ENCODE results near the gene UNCX.

Gene UNCX

DNA sequence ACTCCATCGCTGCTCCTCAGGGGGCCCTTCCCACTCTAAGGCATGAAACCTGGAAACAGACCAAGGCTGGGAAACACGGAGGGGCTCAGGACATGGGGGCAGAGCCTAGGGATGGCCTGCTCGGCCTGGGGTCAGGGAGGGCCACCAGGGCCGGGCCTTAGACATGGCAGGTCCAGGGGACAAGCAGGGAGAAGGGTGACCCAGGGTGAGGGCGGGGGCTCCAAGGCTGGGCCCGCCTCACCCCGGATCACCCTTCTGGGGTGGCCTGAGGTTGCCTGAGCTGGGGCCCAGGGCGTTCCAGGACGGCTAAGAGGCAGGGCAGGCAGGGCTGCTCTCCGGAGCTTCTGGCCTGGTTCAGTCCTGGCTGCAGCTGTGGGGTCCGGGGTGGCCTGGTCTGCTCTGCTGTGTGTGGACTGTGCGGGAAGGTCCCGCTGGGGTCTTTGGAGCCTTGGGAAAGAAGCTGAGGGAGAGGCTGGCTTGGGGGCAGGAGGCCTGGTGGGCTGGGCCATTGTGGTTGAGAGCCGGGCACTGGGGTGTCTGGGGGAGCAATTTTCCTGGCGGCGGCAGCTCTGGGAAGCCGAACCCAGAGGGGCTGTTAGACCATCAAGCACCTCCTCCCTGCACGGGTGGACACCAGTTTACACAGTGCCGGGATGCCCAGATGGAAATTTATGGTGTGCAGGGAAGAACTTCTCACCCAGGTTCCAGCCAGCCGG, 52.2 kb downstream of the UNCX start:
- Histone ChIP-seq H3K27ac (no peak overlapping the region), H3K4me3 (ENCODE audit: low read depth, low read length) (no peak overlapping the region), H3K27me3 (replicated peaks) (peaks cover 12% of the 10 kb centered on the region), H3K36me3 (replicated peaks) (no peaks in the 10 kb centered on the region)
- TF ChIP-seq, protein P1, sequence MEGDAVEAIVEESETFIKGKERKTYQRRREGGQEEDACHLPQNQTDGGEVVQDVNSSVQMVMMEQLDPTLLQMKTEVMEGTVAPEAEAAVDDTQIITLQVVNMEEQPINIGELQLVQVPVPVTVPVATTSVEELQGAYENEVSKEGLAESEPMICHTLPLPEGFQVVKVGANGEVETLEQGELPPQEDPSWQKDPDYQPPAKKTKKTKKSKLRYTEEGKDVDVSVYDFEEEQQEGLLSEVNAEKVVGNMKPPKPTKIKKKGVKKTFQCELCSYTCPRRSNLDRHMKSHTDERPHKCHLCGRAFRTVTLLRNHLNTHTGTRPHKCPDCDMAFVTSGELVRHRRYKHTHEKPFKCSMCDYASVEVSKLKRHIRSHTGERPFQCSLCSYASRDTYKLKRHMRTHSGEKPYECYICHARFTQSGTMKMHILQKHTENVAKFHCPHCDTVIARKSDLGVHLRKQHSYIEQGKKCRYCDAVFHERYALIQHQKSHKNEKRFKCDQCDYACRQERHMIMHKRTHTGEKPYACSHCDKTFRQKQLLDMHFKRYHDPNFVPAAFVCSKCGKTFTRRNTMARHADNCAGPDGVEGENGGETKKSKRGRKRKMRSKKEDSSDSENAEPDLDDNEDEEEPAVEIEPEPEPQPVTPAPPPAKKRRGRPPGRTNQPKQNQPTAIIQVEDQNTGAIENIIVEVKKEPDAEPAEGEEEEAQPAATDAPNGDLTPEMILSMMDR (IDR thresholded peaks at IDR 0.05; ENCODE audit: low read depth, low read length, missing control alignments), result no peak
- DNase-seq, result no peak
- in situ Hi-C loops (cut with HindIII; ENCODE audit: low pct_ligation_motif_present, low sequenced_read_pairs), result no loop called here

DNA sequence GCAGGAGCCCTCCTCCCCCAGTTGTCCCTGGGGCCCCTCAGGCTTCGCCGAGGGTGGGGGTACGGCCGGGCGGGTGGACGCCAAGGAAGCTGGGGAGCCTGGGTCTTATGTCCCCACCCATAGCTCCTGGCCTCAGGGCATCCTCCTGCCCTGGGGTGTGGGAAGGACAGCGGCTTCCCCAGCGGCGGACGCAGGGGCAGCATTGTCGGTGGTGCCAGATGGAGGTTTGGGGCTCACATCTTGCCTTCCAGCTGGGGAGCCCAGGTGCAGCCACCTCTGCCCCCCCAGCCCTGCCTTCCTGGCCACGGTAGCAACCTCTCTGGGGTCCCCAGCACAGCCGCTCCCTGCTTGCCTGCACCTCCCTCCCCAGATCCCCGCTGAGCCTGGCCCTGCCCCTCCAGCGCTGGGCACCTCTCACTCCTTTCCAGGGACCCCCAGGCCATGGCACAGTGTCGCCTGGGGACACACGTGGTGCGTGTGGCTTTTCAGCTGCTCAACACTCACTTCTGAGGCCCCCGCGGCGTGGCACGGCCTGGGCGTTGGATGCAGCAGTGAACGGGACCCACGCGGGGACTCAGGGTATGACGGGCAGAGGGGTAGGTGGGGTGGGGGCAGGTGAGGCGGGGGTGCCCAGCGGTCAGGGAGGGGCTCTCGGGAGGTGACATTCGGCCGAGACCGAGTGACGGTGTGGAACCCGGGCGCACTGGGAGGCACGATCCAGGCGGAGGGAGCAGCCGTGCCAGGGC, 53.1 kb downstream of the UNCX start:
- no peak for DNase-seq
- peaks cover 20% of the 10 kb centered on the region for H3K27me3 ChIP-seq (replicated peaks)
- in situ Hi-C loops (cut with HindIII; ENCODE audit: low pct_ligation_motif_present, low sequenced_read_pairs), result no loop called here
- no peak overlapping the region for H3K4me3 ChIP-seq (ENCODE audit: low read depth, low read length)
- TF ChIP-seq, protein P1 (IDR thresholded peaks at IDR 0.05; ENCODE audit: low read depth, low read length, missing control alignments), result no peak
- no peaks in the 10 kb centered on the region for H3K36me3 ChIP-seq (replicated peaks)
- H3K27ac ChIP-seq, result no peak overlapping the region

Data from brain microvascular endothelial cell (primary cell).